ENCODE data around the gene DCP1A.

DNA sequence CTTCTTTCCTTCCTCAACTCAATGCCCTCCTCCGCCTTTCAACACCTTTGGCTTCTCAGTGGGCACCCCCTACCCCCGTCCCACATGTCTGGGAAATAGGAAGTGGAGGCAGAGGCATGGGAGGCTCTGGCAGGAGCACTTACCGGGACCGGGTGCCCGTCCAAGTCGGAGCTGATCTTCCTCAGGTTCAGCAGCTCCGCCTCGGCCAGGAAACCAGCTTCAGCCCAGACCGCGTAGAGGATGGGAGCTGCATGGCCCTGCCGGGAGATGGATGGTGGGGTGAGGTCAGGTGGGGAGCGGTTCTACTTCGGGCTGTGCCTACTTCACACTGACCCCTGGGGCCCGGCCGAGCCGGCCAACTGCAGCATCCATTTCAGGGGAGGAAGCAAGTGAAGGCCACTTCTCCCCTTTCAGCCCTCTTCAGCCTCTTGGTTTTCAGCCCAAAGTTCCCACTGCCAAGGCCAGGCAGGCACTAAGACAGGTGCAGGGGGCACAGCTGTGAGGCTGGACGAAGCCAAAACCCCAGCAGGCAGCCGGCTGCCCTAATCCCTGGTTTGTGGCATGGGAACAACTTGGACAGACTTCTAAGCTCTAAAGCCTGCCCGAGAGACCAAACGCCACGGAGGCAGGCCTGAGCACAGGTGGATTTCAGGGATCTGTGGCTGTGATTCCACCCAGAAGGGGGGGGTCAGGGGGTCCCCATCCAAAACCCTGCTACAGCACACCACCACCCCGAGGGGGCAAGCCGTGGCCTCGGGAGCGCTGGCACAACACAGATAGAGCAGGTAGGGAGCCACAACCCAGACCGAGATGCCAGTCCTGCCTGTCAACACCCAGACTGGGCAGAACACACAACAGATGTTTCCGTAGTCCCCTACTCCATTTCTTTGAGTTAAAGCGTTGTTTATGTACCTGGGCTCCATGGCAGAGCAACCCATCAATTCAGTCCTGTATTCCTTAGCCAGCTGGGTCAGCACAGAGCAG lies 106.1 kb downstream of the DCP1A start:
- no peak for TF ChIP-seq REST (IDR thresholded peaks at IDR 0.05; ENCODE audit: low read depth)
- TF ChIP-seq TAF1 (IDR thresholded peaks at IDR 0.05; ENCODE audit: low read depth): no peak
- TF ChIP-seq, protein P1, sequence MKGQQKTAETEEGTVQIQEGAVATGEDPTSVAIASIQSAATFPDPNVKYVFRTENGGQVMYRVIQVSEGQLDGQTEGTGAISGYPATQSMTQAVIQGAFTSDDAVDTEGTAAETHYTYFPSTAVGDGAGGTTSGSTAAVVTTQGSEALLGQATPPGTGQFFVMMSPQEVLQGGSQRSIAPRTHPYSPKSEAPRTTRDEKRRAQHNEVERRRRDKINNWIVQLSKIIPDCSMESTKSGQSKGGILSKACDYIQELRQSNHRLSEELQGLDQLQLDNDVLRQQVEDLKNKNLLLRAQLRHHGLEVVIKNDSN (IDR thresholded peaks at IDR 0.05): no peak
- TF ChIP-seq EP300 (IDR thresholded peaks at IDR 0.05; ENCODE audit: borderline replicate concordance): no peak
- TF ChIP-seq FOXM1 (IDR thresholded peaks at IDR 0.05; ENCODE audit: borderline replicate concordance, low read depth): no peak
- TF ChIP-seq TEAD4 (IDR thresholded peaks at IDR 0.05): no peak
- TF ChIP-seq EGR1 (IDR thresholded peaks at IDR 0.05): no peak
- no peak for TF ChIP-seq RAD21 (IDR thresholded peaks at IDR 0.05; ENCODE audit: low read depth)
- TF ChIP-seq NFIC (IDR thresholded peaks at IDR 0.05): no peak
- no peak for TF ChIP-seq CREB1 (IDR thresholded peaks at IDR 0.05; ENCODE audit: low read depth)
- TF ChIP-seq YY1 (IDR thresholded peaks at IDR 0.05; ENCODE audit: low read depth): no peak
- no peak for TF ChIP-seq MAX (IDR thresholded peaks at IDR 0.05)

All from Ishikawa (cell line).